Stimulated activated CD8-positive, alpha-beta memory T cell treated with anti-CD3 and anti-CD28 coated beads, Interleukin-7, amount 100 ng/mL, for 1 hour (primary cell): ENCODE results near the gene CPLANE2.

Experiments used
- DNase-seq, 2 donors: peaks; one replicate each; pipeline ENCODE4 v3.0.0-alpha.2; 2020; ENCODE audit warnings: low read depth in 2 of 2

The CPLANE2 gene

DNA sequence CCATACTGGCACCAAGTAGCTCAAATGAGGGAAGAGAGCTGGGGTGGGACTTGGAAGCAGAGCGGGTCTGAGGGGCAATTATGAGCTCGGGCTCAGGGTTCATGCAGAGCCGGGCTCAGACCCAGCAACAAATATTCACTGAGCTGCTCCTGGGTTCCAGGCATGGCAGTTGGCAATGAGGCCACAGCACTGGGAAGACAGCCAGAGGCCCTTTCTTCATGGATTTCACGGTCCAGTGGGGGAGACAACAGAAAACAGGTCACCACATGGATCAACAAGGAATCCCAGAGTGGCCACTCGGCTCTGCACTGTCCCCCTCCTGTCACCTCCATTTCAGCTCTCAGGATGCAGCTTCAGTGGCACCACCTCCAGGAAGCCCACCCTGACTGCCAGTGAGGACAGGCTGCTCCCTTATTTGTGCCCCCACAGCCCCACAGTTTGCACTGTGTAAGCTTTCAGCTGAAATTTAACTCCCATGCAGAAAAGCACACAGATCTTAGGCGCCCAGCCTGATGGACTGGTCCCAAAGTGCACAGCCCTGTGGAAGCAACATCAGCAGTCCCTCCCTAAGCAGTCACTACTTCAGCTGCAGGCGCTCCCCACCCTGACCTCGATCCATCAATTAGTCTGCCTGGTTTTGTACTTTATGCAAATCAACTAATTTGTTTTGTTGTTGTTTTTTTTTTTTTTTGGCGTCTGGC is 46.9 kb downstream of the CPLANE2 start:
- no peak for DNase-seq

DNA sequence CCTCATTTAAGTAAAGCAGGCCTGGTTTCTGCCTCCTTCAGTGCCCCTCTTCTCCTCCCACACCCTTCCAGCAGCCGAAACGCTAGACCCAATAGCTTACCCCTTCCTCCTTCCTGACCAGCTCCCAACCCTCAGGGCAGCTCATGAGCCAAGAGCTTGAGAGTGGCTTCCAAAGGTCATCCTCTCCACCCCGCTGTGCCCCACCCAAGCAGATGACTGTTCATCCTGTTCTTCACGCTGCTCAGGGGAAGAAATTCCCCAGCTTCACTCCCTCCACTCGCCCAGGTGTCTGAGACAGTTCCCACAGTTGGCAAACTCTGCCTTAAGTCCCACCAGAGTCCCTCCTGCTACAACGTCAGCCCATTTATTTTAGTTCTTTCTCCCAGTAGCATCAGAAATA is 48.0 kb downstream of the CPLANE2 start:
- no peak for DNase-seq

DNA sequence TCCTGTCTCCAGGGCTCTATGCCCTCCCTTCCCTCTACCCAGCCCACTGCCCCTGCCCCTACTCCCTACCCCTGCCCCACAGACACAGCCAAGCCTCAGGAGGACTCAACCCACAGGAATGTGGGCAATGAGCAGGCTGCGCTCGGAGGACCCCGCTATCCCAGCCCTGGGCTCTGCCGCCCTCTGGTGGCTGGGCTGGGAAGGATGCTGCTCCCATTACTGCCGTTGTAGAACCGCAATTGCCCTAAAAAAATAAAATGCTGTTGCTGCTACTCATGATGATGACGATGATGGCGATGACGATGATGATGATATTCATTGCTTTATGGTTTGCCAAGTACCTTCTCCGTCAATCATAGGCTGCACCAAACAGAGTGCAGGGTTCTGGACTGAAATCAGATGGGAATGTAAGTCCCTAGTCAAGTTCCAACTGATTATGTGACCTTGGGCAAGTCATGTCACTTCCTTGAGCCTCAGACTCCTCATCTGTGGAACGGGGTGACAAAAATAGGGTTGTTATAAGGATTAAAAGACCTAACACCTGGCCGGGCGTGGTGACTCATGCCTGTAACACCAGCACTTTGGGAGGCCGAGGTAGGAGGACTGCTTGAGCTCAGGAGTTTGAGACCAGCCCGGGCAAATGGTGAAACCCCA is 49.1 kb downstream of the CPLANE2 start:
- peak; percentile 54 to 57 for DNase-seq

DNA sequence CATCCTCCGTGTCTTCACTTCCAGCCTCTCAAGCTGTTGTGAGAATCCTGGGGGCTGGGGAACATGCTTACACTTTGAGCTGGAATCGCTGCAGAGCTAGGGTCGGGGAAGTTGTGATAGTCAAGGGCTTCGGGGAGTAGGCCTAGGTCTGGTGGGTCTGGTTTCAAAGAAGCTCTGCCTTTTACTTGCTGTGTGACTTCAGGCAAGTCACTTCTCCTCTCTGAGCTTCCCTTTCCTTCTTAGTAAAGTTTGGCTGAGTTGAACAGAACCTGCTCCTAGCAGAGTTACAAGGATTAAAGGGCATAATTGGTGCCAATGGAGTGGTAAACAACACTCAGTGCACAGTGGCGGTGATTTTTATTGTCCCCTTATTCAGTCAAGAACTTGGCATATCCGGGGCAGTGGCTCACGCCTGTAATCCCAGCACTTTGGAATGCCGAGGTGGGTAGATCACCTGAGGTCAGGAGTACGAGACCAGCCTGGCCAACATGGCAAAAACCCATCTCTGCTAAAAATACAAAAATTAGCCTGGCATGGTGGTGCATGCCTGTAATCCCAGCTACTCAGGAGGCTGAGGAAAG is 50.2 kb downstream of the CPLANE2 start:
- no peak for DNase-seq

DNA sequence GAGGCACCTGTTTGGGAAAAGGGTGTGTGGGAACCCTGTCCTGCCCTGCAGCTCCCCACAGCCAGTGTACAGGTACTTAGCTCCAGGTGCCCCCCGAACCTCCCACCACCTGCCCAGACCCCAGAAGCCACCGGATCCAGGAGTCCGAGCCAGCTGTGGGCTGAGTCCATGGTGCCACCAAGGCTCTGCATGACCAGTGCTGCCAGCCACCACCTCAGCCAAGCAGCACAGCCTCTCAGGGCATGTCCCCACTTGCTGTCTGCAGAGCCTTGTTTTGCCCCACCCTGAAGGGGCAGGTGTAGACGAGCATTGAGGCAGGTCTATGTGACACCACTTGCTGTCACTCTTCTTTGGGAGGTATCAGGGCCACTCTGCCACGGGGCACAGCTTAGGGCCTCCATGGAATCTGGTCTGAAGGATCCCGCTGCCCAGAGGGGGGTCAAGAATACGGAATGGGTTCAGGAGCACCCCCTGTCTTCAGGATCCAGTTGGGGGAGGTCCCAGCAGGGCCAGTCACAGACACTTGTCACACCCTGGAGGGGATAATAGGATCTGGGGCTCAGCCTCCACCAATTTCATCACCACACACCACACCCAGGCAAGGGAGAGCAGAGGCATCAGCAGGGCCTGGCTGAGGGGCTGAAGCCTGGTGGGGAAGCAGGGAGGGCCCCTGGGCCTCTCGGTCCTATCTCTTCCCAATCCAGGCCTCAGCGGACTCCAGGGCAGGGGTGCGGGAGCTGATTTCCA is 52.3 kb downstream of the CPLANE2 start:
- DNase-seq, result no peak

DNA sequence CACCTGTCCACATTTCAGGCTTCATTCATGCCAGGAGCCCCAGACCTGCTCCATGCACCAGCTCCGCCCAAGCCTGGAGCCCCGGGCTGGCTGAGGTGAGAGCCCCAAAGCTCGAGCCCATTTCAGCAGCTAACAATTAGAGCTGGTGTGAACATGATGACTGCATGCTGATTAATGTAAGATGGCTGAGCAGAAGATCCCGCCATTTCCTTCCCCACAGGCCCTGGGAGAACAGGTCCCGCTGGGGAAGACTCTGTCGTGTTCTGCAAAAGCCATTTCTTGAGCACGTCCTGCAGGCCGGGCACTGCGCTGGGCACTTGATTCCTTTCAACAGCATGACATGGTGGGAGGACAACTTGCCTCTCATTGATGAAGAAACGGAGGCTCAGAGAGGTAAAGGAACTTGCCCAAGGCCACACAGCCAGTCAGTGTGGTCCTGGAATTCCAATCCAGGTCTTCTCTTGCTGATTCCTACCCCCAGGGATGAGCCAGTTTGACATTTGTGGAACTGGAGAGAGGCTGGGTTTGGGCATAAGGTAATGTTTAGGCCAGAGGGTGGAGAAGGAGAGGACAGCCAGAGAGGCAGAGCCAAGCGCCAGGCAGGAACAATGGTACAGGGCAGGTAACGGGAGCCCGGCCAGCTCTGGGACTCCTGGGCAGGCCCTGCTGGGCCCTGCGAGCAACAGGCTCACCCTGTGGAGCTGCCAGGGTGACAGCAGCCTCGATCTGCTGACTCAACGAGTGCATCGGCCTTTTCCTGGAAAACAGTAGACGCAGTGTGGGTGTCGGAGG is 53.0 kb downstream of the CPLANE2 start:
- DNase-seq, result no peak

DNA sequence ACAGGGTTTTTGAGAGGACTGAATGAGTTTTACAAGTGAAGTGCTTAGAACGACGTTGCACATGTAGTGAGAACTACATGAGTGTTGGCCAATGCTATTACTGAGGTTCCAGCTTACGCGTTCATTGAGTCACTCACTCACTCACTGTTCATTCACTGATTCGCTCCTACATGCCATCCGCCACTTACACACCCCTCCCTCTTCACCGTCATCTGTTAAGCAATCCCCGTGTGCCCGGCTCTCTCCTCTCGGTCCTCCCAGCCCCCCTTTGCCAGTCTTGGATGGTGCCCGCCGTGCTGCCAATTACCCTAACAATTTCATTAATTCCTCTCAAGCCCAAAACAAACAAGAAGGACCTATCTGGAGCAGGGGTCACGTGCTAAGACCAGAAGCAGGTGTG is 53.8 kb downstream of the CPLANE2 start:
- no peak for DNase-seq

DNA sequence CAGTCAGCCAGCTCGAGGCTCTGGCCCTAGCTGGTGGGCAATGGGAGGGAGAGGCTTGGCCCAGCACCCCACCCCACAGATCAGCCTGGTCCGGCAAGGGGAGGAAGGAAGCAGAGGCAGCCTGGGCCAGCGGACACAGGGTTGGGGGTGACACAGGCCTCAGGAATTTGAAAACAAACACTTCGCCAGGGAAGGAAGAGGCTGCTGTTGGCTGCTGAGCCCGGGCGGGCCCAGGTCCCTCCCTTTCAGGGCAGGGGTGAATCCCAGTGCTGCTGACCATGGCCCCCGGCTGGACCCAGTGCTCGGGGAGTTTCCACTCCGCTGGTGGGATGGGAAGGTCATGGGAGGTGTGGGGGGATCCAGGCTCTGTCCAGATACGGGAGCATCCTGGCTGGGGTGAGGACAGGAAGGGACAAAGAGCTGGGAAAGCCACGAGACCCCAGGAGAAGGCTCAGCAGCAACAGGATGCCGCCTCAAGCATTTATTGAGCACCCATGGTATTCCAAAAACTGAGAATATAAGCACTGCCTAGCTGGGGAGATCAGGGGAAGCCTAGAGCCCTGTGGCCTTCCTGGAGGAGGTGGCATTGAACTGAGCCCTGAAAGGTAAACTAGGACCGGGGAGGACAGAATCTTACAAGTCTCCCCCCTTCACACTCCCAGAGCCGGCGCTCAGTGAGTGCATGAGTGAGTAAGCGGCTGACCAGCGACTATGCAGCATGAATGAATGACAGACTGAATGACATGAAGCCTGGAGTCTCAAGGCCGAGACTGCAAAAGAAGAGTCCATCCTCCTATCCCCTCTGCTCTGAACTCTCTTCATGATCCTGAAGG is 54.9 kb downstream of the CPLANE2 start:
- DNase-seq, result no peak
